Fibroblast of skin of scalp (primary cell): ENCODE data around the gene RNF144A.
"Not testable (repeated sequence)": the region's sequence is repeated elsewhere in the genome, so short reads cannot be mapped to it uniquely, and the experiment has no call there.

Experiments
- DNase-seq: peaks from one replicate; pipeline ENCODE4 v3.0.0-alpha.2; 2013

RNF144A gene

GRCh38 chr2:6929196-6929819 lies 12.1 kb downstream of the RNF144A start:
- DNase-seq, result peak; percentile 32

- DNase-seq, result no peak
Measured at GRCh38 chr2:6930923-6931647, 13.9 kb downstream of the RNF144A start.

- no peak for DNase-seq
Measured at GRCh38 chr2:6931753-6932152, 14.5 kb downstream of the RNF144A start.

GRCh38 chr2:6932206-6932605 lies 15.0 kb downstream of the RNF144A start:
- no peak for DNase-seq

- no peak for DNase-seq
Measured at GRCh38 chr2:6932828-6933227, 15.6 kb downstream of the RNF144A start.

GRCh38 chr2:6933911-6934310 lies 16.7 kb downstream of the RNF144A start:
- no peak for DNase-seq

GRCh38 chr2:6934345-6934744 lies 17.1 kb downstream of the RNF144A start:
- no peak for DNase-seq

- DNase-seq, result no peak
Measured at GRCh38 chr2:6934758-6935651, 17.8 kb downstream of the RNF144A start.

GRCh38 chr2:6935652-6936020 lies 18.4 kb downstream of the RNF144A start:
- DNase-seq, result not testable (repeated sequence)

GRCh38 chr2:6937157-6937556 lies 19.9 kb downstream of the RNF144A start:
- no peak for DNase-seq

GRCh38 chr2:6937582-6937981 lies 20.4 kb downstream of the RNF144A start:
- no peak for DNase-seq

GRCh38 chr2:6939071-6939470 lies 21.9 kb downstream of the RNF144A start:
- no peak for DNase-seq

GRCh38 chr2:6940820-6941219 lies 23.6 kb downstream of the RNF144A start:
- DNase-seq, result no peak

GRCh38 chr2:6941299-6942046 lies 24.3 kb downstream of the RNF144A start:
- no peak for DNase-seq

- DNase-seq, result no peak
Measured at GRCh38 chr2:6942848-6943247, 25.6 kb downstream of the RNF144A start.

GRCh38 chr2:6943523-6943922 lies 26.3 kb downstream of the RNF144A start:
- no peak for DNase-seq

GRCh38 chr2:6943971-6944370 lies 26.8 kb downstream of the RNF144A start:
- no peak for DNase-seq

- no peak for DNase-seq
Measured at GRCh38 chr2:6944555-6944954, 27.3 kb downstream of the RNF144A start.

GRCh38 chr2:6945087-6945813 lies 28.0 kb downstream of the RNF144A start:
- no peak for DNase-seq

GRCh38 chr2:6945821-6946220 lies 28.6 kb downstream of the RNF144A start:
- DNase-seq, result no peak

- DNase-seq, result peak; percentile 93
Measured at GRCh38 chr2:6946722-6947121, 29.5 kb downstream of the RNF144A start.
